ENCODE results near the gene RORB. TPM values are rescaled to one million over a fixed set of nuclear protein-coding genes. Genes with fewer than 3 reads are reported as not detected.

RORB gene
- total RNA-seq, 4 donors from 2014 or later = 0.45 to 10.0 (median 0.81) TPM

- no peaks in the 10 kb centered on the region for H3K36me3 ChIP-seq
- H3K4me3 ChIP-seq = no peak overlapping the region
- no peak for TF ChIP-seq POLR2A (IDR thresholded peaks at IDR 0.05)
- no peak for TF ChIP-seq POLR2AphosphoS5 (IDR thresholded peaks at IDR 0.05)
- TF ChIP-seq EP300 (IDR thresholded peaks at IDR 0.05) = no peak
- no peak for TF ChIP-seq CTCF (IDR thresholded peaks at IDR 0.05)
- WGBS, 2 donors (ENCODE audit: low coverage in 1 of 2) = 44% methylated on average over 1 of the region's 1 CpG; no CpG with 5 or more reads in 1 of the 2 donors
- H3K27me3 ChIP-seq = no peaks in the 10 kb centered on the region
- no peaks in the 10 kb centered on the region for H3K9me3 ChIP-seq
- ATAC-seq = no peak
- H3K27ac ChIP-seq = no peak overlapping the region
- no peaks in the 10 kb centered on the region for H3K4me1 ChIP-seq
Observed at GRCh38 chr9:74639112-74639511, 142.0 kb downstream of the RORB start.

GRCh38 chr9:74642376-74642775 lies 145.2 kb downstream of the RORB start:
- 79 to 100% methylated on average over 1 to 4 of the region's 12 CpGs for WGBS, 2 donors (ENCODE audit: low coverage in 1 of 2)
- no peak for ATAC-seq

GRCh38 chr9:74643303-74643923 lies 146.3 kb downstream of the RORB start:
- no peaks in the 10 kb centered on the region for H3K9me3 ChIP-seq
- 50 to 75% methylated on average over 1 to 5 of the region's 5 CpGs for WGBS, 2 donors (ENCODE audit: low coverage in 1 of 2)
- no peak for TF ChIP-seq POLR2A (IDR thresholded peaks at IDR 0.05)
- no peaks in the 10 kb centered on the region for H3K27me3 ChIP-seq
- H3K27ac ChIP-seq = no peak overlapping the region
- ATAC-seq = no peak
- no peak overlapping the region for H3K4me3 ChIP-seq
- H3K4me1 ChIP-seq = no peaks in the 10 kb centered on the region
- no peaks in the 10 kb centered on the region for H3K36me3 ChIP-seq

More at GRCh38 chr9:74642376-74642775, 145.2 kb downstream of the RORB start:
- H3K4me1 ChIP-seq = no peaks in the 10 kb centered on the region
- H3K36me3 ChIP-seq = no peaks in the 10 kb centered on the region
- H3K27me3 ChIP-seq = no peaks in the 10 kb centered on the region
- H3K27ac ChIP-seq = no peak overlapping the region
- no peak for TF ChIP-seq CTCF (IDR thresholded peaks at IDR 0.05)
- TF ChIP-seq POLR2A (IDR thresholded peaks at IDR 0.05) = no peak
- TF ChIP-seq POLR2AphosphoS5 (IDR thresholded peaks at IDR 0.05) = no peak
- no peak for TF ChIP-seq EP300 (IDR thresholded peaks at IDR 0.05)
- no peak overlapping the region for H3K4me3 ChIP-seq
- H3K9me3 ChIP-seq = no peaks in the 10 kb centered on the region

- Histone ChIP-seq H3K9me3 (no peaks in the 10 kb centered on the region), H3K4me3 (no peak overlapping the region), H3K36me3 (no peaks in the 10 kb centered on the region), H3K27me3 (no peaks in the 10 kb centered on the region), H3K27ac (no peak overlapping the region), H3K4me1 (no peaks in the 10 kb centered on the region)
- TF ChIP-seq EP300 (IDR thresholded peaks at IDR 0.05) (no peak), CTCF (IDR thresholded peaks at IDR 0.05) (no peak), POLR2AphosphoS5 (IDR thresholded peaks at IDR 0.05) (no peak), POLR2A (IDR thresholded peaks at IDR 0.05) (no peak)
- 62% methylated on average over 4 of the region's 4 CpGs for WGBS, 2 donors (ENCODE audit: low coverage in 1 of 2)
- ATAC-seq = no peak
Observed at GRCh38 chr9:74644023-74644422, 146.9 kb downstream of the RORB start.

- no peak for ATAC-seq
- H3K27ac ChIP-seq = no peak overlapping the region
- TF ChIP-seq POLR2AphosphoS5 (IDR thresholded peaks at IDR 0.05) (no peak), EP300 (IDR thresholded peaks at IDR 0.05) (no peak), CTCF (IDR thresholded peaks at IDR 0.05) (peak in 2 of 4 experiments; percentile 14 to 15)
- H3K36me3 ChIP-seq = no peaks in the 10 kb centered on the region
- WGBS, 2 donors (ENCODE audit: low coverage in 1 of 2) = 54 to 59% methylated on average over 3 of the region's 3 CpGs
- H3K4me3 ChIP-seq = no peak overlapping the region
- no peaks in the 10 kb centered on the region for H3K27me3 ChIP-seq
- no peaks in the 10 kb centered on the region for H3K4me1 ChIP-seq
- no peaks in the 10 kb centered on the region for H3K9me3 ChIP-seq
Observed at GRCh38 chr9:74645007-74645639, 148.0 kb downstream of the RORB start.

All from gastroesophageal sphincter (tissue), 4 donors.